ENCODE results near the gene SDK1. TPM values are rescaled to one million over a fixed set of nuclear protein-coding genes. Genes with fewer than 3 reads are reported as not detected.

SDK1 gene
- total RNA-seq, 1 donor from 2014 or later: 225 TPM

GRCh38 chr7:3987426-3987927, 686.4 kb downstream of the SDK1 start:
- Mint-ChIP-seq H3K9me3 (ENCODE audit: unreplicated experiment) (peaks cover 30% of the 10 kb centered on the region), H3K36me3 (ENCODE audit: unreplicated experiment) (peaks cover 38% of the 10 kb centered on the region), H3K4me1 (ENCODE audit: low read depth, unreplicated experiment) (peaks cover 18% of the 10 kb centered on the region), H3K27ac (ENCODE audit: unreplicated experiment) (no peak overlapping the region), H3K27me3 (ENCODE audit: unreplicated experiment) (peaks cover 29% of the 10 kb centered on the region), H3K4me3 (ENCODE audit: unreplicated experiment) (no peak overlapping the region)
- no peak for DNase-seq
- TF ChIP-seq CTCF (IDR thresholded peaks at IDR 0.05; ENCODE audit: partially characterized antibody, unreplicated experiment): no peak

- Mint-ChIP-seq H3K27me3 (ENCODE audit: unreplicated experiment) (peaks cover 34% of the 10 kb centered on the region), H3K36me3 (ENCODE audit: unreplicated experiment) (peaks cover 41% of the 10 kb centered on the region), H3K4me3 (ENCODE audit: unreplicated experiment) (no peak overlapping the region), H3K9me3 (ENCODE audit: unreplicated experiment) (peaks cover 35% of the 10 kb centered on the region), H3K4me1 (ENCODE audit: low read depth, unreplicated experiment) (peaks cover 7% of the 10 kb centered on the region), H3K27ac (ENCODE audit: unreplicated experiment) (no peak overlapping the region)
- DNase-seq: no peak
- no peak for TF ChIP-seq CTCF (IDR thresholded peaks at IDR 0.05; ENCODE audit: partially characterized antibody, unreplicated experiment)
These were observed 688.7 kb downstream of the SDK1 start for GRCh38 chr7:3989723-3990122.

- no peak for TF ChIP-seq CTCF (IDR thresholded peaks at IDR 0.05; ENCODE audit: partially characterized antibody, unreplicated experiment)
- Mint-ChIP-seq H3K4me1 (ENCODE audit: low read depth, unreplicated experiment) (peaks cover 6% of the 10 kb centered on the region), H3K4me3 (ENCODE audit: unreplicated experiment) (no peak overlapping the region), H3K9me3 (ENCODE audit: unreplicated experiment) (peaks cover 42% of the 10 kb centered on the region), H3K27ac (ENCODE audit: unreplicated experiment) (no peak overlapping the region), H3K27me3 (ENCODE audit: unreplicated experiment) (peaks cover 36% of the 10 kb centered on the region), H3K36me3 (ENCODE audit: unreplicated experiment) (peaks cover 46% of the 10 kb centered on the region)
- DNase-seq: no peak
These were observed 690.7 kb downstream of the SDK1 start for GRCh38 chr7:3991731-3992231.

- no peak for TF ChIP-seq CTCF (IDR thresholded peaks at IDR 0.05; ENCODE audit: partially characterized antibody, unreplicated experiment)
- Mint-ChIP-seq H3K27me3 (ENCODE audit: unreplicated experiment) (peaks cover 32% of the 10 kb centered on the region), H3K27ac (ENCODE audit: unreplicated experiment) (no peak overlapping the region), H3K4me3 (ENCODE audit: unreplicated experiment) (no peak overlapping the region), H3K4me1 (ENCODE audit: low read depth, unreplicated experiment) (peaks cover 6% of the 10 kb centered on the region), H3K9me3 (ENCODE audit: unreplicated experiment) (peaks cover 41% of the 10 kb centered on the region), H3K36me3 (ENCODE audit: unreplicated experiment) (peaks cover 43% of the 10 kb centered on the region)
- no peak for DNase-seq
These were observed 691.8 kb downstream of the SDK1 start for GRCh38 chr7:3992841-3993240.

- Mint-ChIP-seq H3K36me3 (ENCODE audit: unreplicated experiment) (peaks cover 39% of the 10 kb centered on the region), H3K27me3 (ENCODE audit: unreplicated experiment) (peaks cover 24% of the 10 kb centered on the region), H3K27ac (ENCODE audit: unreplicated experiment) (peak overlapping the region; percentile 15), H3K4me3 (ENCODE audit: unreplicated experiment) (no peak overlapping the region), H3K9me3 (ENCODE audit: unreplicated experiment) (peaks cover 42% of the 10 kb centered on the region), H3K4me1 (ENCODE audit: low read depth, unreplicated experiment) (peaks cover 13% of the 10 kb centered on the region)
- no peak for DNase-seq
- no peak for TF ChIP-seq CTCF (IDR thresholded peaks at IDR 0.05; ENCODE audit: partially characterized antibody, unreplicated experiment)
These were observed 693.7 kb downstream of the SDK1 start for GRCh38 chr7:3994764-3995163.
